GM04503 (cell line): ENCODE results near the gene FARSA.
"Not testable (repeated sequence)": the region's sequence is repeated elsewhere in the genome, so short reads cannot be mapped to it uniquely, and the experiment has no call there.

Experiments used
- DNase-seq: peaks from one replicate; pipeline ENCODE4 v3.0.0-alpha.2; 2012; ENCODE audit warnings: low read depth

The FARSA gene

DNA sequence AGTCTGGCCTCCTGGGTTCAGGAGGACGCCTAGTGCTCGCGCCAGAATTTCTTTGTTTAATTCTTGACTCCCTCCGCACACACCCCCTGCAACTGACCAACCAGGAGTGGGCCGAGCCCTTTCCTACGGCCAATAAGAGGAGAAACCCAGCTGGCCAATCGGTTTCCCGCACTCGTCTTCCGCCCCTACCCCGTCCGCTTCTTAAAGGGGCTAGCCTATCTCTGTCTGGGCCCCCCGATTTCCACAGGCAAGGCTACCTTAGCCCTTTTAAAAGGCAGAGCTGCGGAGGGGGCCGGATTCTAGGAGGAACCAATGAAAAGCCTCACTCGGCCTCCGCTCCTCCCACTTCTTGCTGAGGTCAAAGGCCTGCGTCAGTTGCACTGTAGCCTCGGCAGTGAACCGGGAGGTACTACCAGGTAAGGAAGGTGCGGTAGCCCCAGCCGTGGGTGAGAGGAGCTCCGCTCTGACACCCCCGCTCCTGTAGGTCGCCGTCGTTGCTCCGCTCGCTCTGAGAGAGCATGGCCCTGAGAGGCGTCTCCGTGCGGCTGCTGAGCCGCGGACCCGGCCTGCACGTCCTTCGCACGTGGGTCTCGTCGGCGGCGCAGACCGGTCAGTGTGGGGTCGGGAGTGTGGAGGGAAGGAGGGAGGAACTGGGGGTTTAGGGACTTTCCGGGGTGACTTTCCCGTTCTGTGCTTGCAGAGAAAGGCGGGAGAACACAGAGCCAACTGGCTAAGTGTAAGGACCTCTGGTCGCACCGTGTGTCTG, 42.5 kb downstream of the FARSA start, which contains the start of gene GCDH:
GCDH (plus strand) TSS at position 374 of the 766 bp plus-strand sequence; CDS start at position 519, 145 bp downstream.
- peak; percentile 96 for DNase-seq

GRCh38 chr19:12890299-12890786, 43.2 kb downstream of the FARSA start:
- not testable (repeated sequence) for DNase-seq

GRCh38 chr19:12888006-12888603, 45.4 kb downstream of the FARSA start:
- no peak for DNase-seq

DNA sequence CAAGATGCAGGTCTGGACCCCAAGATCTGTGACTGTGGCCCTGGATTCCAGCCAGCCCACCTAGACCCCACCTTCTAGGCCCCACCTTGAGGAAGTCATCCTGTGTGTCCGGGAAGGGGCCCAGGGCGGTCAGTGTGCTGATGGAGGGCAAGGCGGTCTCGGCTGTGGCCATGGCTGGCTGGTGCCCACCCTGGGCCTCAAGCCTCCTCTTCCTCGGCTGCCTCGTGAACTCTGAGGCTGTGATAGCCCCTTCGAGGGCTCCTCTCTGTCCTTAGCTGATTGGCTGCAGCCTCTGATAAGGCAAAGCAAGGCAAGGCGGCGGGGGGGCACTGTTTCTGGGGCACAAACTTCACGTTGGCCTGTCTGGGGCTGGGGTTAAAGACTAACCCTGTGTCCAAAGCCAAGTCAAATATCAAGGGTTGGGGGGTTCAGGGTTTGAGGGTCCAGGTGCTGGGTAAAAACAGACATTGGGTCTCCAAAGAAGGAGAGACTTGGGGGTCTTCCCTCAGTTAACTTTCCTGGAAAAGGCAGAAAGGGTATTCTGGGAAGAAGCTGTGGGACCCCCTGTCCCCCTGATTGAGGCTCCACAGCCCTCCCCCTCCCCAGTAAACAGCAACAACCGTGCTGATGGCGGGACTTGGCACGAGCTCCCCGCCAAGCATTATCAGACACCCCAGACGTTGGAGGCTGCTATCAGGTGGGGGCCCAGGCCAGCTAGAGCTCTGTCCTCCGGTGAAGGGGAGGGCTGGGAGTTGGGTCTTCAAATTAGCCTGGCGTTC, 46.4 kb downstream of the FARSA start, which contains the start of gene KLF1:
KLF1 (minus strand) TSS at position 233 of the 779 bp plus-strand sequence; CDS start at position 172, 61 bp downstream.
- DNase-seq = no peak

- no peak for DNase-seq
These were observed 46.9 kb downstream of the FARSA start for GRCh38 chr19:12886651-12886968.

GRCh38 chr19:12885749-12886650, 47.5 kb downstream of the FARSA start:
- no peak for DNase-seq

- DNase-seq = no peak
These were observed 48.4 kb downstream of the FARSA start for GRCh38 chr19:12884926-12885748.

DNA sequence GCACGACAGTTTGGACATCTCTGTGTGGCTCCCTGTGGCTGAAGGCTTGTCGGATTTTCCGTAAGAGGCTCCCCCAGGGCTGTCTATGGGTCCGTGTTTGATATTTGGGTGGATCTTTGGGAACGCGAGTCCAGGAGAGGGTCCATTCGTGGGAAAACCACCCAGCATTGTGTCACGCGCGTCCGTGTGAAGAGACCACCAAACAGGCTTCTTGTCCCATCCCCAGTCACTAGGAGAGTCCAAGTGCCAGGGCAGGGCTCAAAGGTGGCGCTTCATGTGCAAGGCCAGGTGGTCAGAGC, 48.9 kb downstream of the FARSA start:
- no peak for DNase-seq

DNA sequence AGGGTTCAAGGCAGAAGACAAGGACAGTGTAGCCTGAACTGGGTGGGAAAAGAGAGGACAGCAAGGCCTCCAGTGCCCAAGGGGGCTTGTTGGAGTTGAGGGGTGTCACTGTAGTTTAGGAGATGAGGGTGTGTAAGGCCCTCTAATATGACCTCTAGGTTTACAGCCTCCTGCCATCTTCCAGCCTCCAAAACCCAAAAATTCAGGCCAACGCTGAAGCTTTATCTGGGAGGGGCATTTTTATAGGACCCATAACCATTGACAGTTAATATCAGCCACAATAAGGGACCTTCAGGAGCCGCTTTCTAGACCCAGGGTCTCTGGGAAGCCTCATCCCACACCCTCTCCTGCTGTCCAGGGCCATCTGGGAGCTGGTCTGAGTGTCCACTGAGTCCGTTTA, 49.3 kb downstream of the FARSA start:
- no peak for DNase-seq

DNA sequence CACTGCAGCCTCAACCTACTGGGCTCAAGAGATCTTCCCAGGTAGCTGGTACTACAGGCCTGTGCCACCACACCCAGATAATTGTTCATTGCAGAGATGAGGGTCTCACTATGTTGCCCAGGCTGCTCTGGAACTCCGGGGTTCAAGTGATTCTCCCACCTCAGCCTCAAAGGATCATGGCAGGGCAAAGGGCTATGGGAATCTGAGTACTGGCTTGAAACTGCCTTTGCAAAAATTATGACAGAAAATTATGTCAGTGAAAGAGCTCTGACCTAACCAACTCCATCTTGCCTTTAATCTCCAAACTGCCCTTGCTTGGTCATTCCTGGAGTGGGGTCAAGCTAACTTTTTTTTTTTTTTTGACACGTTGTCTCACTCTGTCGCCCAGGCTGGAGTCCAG, 50.9 kb downstream of the FARSA start:
- DNase-seq = no peak

DNA sequence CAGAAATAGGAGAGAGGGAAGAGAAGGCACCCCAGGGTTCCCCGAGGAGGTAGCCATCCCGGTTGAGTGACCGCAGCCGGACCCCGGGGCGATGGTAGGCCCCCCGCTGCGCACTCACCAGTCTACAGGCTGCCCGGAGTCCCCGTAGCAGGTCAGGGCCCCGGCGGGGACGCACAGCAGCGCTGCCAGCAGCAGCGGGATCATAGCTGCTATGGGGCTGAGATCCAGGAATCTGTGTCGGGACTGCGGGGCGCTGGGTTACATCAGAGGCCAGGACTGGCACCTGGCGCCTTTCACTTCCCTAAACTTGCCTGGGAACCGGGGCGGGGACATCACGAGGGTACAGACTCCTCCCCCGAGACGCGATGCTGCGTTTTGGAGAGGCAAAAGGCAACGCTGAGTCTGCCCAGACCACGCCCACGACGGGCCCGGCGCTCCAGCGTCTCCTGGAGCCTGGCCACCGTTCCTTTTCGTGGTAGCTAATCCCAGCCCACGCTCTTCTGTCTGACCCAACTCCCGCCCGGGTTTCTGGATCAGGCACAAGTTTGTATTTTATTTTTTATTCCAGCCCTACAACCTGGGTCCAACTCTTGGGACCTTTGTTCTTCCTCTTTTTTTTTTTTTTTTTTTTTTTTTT, 52.2 kb downstream of the FARSA start, which contains the start of gene DNASE2:
DNASE2 (minus strand) TSS at position 278 of the 637 bp plus-strand sequence; CDS start at position 204, 74 bp downstream.
- peak; percentile 71 for DNase-seq

- no peak for DNase-seq
These were observed 52.9 kb downstream of the FARSA start for GRCh38 chr19:12880551-12881171.

GRCh38 chr19:12875086-12875485, 58.4 kb downstream of the FARSA start:
- no peak for DNase-seq

- no peak for DNase-seq
These were observed 59.4 kb downstream of the FARSA start for GRCh38 chr19:12873891-12874745.

- DNase-seq = no peak
These were observed 60.3 kb downstream of the FARSA start for GRCh38 chr19:12872941-12873890.
